ENCODE data around the gene RAPGEF1. TPM values are rescaled to one million over a fixed set of nuclear protein-coding genes. Genes with fewer than 3 reads are reported as not detected.

RAPGEF1 gene
- total and polyA plus RNA-seq, 2 experiments from 2014 or later = 26.2 to 29.7 TPM

GRCh38 chr9:131590907-131591844, 148.7 kb downstream of the RAPGEF1 start:
- WGBS (ENCODE audit: low lambda C conversion rate, missing lambda C conversion rate) = 77% methylated on average over 21 of the region's 21 CpGs
- Histone ChIP-seq H3K27ac (no peak overlapping the region), H2AFZ (no peak overlapping the region), H3K4me2 (no peak overlapping the region), H3K27me3 (no peaks in the 10 kb centered on the region), H3K9me3 (ENCODE audit: low read depth) (no peaks in the 10 kb centered on the region), H3K9me2 (replicated peaks; ENCODE audit: insufficient read depth) (no peaks in the 10 kb centered on the region), H4K20me1 (ENCODE audit: insufficient read depth, poor library complexity, severe bottlenecking) (no peaks in the 10 kb centered on the region), H3K4me3 (no peak overlapping the region), H3K79me2 (no peaks in the 10 kb centered on the region), H3K4me1 (ENCODE audit: insufficient read depth) (no peaks in the 10 kb centered on the region), H3K36me3 (replicated peaks; ENCODE audit: insufficient read depth, low read depth) (no peaks in the 10 kb centered on the region)
- DNase-seq (ENCODE audit: low spot score) = peak; percentile 89
- TF ChIP-seq CTCF (IDR thresholded peaks at IDR 0.05; ENCODE audit: poor library complexity) (peak; percentile 76), EZH2 (IDR thresholded peaks at IDR 0.05; ENCODE audit: borderline replicate concordance) (no peak)

- 95% methylated on average over 13 of the region's 13 CpGs for WGBS (ENCODE audit: low lambda C conversion rate, missing lambda C conversion rate)
- no peak overlapping the region for H3K27ac ChIP-seq
Measured at GRCh38 chr9:131590449-131590848, 149.4 kb downstream of the RAPGEF1 start.

GRCh38 chr9:131589993-131590392, 149.9 kb downstream of the RAPGEF1 start:
- H4K20me1 ChIP-seq (ENCODE audit: insufficient read depth, poor library complexity, severe bottlenecking) = no peaks in the 10 kb centered on the region
- no peak overlapping the region for H3K4me3 ChIP-seq
- no peaks in the 10 kb centered on the region for H3K79me2 ChIP-seq
- no peaks in the 10 kb centered on the region for H3K9me2 ChIP-seq (replicated peaks; ENCODE audit: insufficient read depth)
- TF ChIP-seq CTCF (IDR thresholded peaks at IDR 0.05; ENCODE audit: poor library complexity) (no peak), EZH2 (IDR thresholded peaks at IDR 0.05; ENCODE audit: borderline replicate concordance) (no peak), EZH2phosphoT487 (IDR thresholded peaks at IDR 0.05; ENCODE audit: low read depth, severe bottlenecking, unreplicated experiment) (no peak)
- H2AFZ ChIP-seq = no peak overlapping the region
- no peaks in the 10 kb centered on the region for H3K9me3 ChIP-seq (ENCODE audit: low read depth)
- no peaks in the 10 kb centered on the region for H3K4me1 ChIP-seq (ENCODE audit: insufficient read depth)
- DNase-seq (ENCODE audit: low spot score) = no peak
- H3K36me3 ChIP-seq (replicated peaks; ENCODE audit: insufficient read depth, low read depth) = no peaks in the 10 kb centered on the region
- no peaks in the 10 kb centered on the region for H3K27me3 ChIP-seq
- WGBS (ENCODE audit: low lambda C conversion rate, missing lambda C conversion rate) = 97% methylated on average over 14 of the region's 14 CpGs
- H3K4me2 ChIP-seq = no peak overlapping the region
- no peak overlapping the region for H3K27ac ChIP-seq

More at GRCh38 chr9:131590449-131590848, 149.4 kb downstream of the RAPGEF1 start:
- Histone ChIP-seq H3K4me3 (no peak overlapping the region), H3K9me2 (replicated peaks; ENCODE audit: insufficient read depth) (no peaks in the 10 kb centered on the region), H3K4me1 (ENCODE audit: insufficient read depth) (no peaks in the 10 kb centered on the region), H3K9me3 (ENCODE audit: low read depth) (no peaks in the 10 kb centered on the region), H2AFZ (no peak overlapping the region), H3K79me2 (no peaks in the 10 kb centered on the region), H3K27me3 (no peaks in the 10 kb centered on the region), H3K36me3 (replicated peaks; ENCODE audit: insufficient read depth, low read depth) (no peaks in the 10 kb centered on the region), H4K20me1 (ENCODE audit: insufficient read depth, poor library complexity, severe bottlenecking) (no peaks in the 10 kb centered on the region), H3K4me2 (no peak overlapping the region)
- no peak for DNase-seq (ENCODE audit: low spot score)
- TF ChIP-seq EZH2phosphoT487 (IDR thresholded peaks at IDR 0.05; ENCODE audit: low read depth, severe bottlenecking, unreplicated experiment) (no peak), EZH2 (IDR thresholded peaks at IDR 0.05; ENCODE audit: borderline replicate concordance) (no peak), CTCF (IDR thresholded peaks at IDR 0.05; ENCODE audit: poor library complexity) (no peak)

Data from hepatocyte (in vitro differentiated cells).